Activated CD4-positive, alpha-beta T cell treated with anti-CD3 and anti-CD28 coated beads, Interleukin-2, amount 50 U/mL, for 1 hour (primary cell): ENCODE results near the gene DROSHA.
"Not testable (repeated sequence)": the region's sequence is repeated elsewhere in the genome, so short reads cannot be mapped to it uniquely, and the experiment has no call there.

Experiments
- DNase-seq: peaks from one replicate; pipeline ENCODE4 v3.0.0-alpha.2; 2020

DROSHA gene

GRCh38 chr5:31531888-31532547 is at the start of gene DROSHA, which contains the start of gene C5orf22:
TSS of gene DROSHA (minus strand) at chr5:31532093. CDS start at chr5:31529059, 3,034 bp downstream.
TSS of gene C5orf22 (plus strand) at chr5:31532301. CDS start at chr5:31532393, 92 bp downstream.
- DNase-seq, result peak; percentile 90

- no peak for DNase-seq
These were observed 47.7 kb upstream of the DROSHA start for GRCh38 chr5:31579558-31579957.

GRCh38 chr5:31577438-31577837 is 45.5 kb upstream of the DROSHA start:
- DNase-seq, result no peak

GRCh38 chr5:31574772-31575171 is 42.9 kb upstream of the DROSHA start:
- no peak for DNase-seq

- no peak for DNase-seq
These were observed 41.7 kb upstream of the DROSHA start for GRCh38 chr5:31573494-31574142.

GRCh38 chr5:31569068-31569467 is 37.2 kb upstream of the DROSHA start:
- DNase-seq, result no peak

- no peak for DNase-seq
These were observed 36.5 kb upstream of the DROSHA start for GRCh38 chr5:31568302-31568835.

- DNase-seq, result not testable (repeated sequence)
These were observed 34.5 kb upstream of the DROSHA start for GRCh38 chr5:31566362-31566761.

- DNase-seq, result no peak
These were observed 31.3 kb upstream of the DROSHA start for GRCh38 chr5:31563216-31563615.

- DNase-seq, result no peak
These were observed 30.1 kb upstream of the DROSHA start for GRCh38 chr5:31561946-31562345.

GRCh38 chr5:31559942-31560341 is 28.0 kb upstream of the DROSHA start:
- no peak for DNase-seq

GRCh38 chr5:31556461-31556860 is 24.6 kb upstream of the DROSHA start:
- no peak for DNase-seq

- DNase-seq, result no peak
These were observed 22.7 kb upstream of the DROSHA start for GRCh38 chr5:31554552-31554951.

GRCh38 chr5:31553863-31554262 is 22.0 kb upstream of the DROSHA start:
- no peak for DNase-seq

- DNase-seq, result no peak
These were observed 20.0 kb upstream of the DROSHA start for GRCh38 chr5:31551878-31552277.

- not testable (repeated sequence) for DNase-seq
These were observed 17.2 kb upstream of the DROSHA start for GRCh38 chr5:31549114-31549513.

- no peak for DNase-seq
These were observed 6.0 kb upstream of the DROSHA start for GRCh38 chr5:31537851-31538250.

GRCh38 chr5:31537349-31537748 is 5.5 kb upstream of the DROSHA start:
- DNase-seq, result no peak

- no peak for DNase-seq
These were observed 5.0 kb upstream of the DROSHA start for GRCh38 chr5:31536873-31537272.

- DNase-seq, result no peak
These were observed 2.7 kb upstream of the DROSHA start for GRCh38 chr5:31534527-31535046.

- DNase-seq, result peak; percentile 11
These were observed 378 bp downstream of the DROSHA start for GRCh38 chr5:31531543-31531887.

- DNase-seq, result no peak
These were observed 1.2 kb downstream of the DROSHA start for GRCh38 chr5:31530541-31531265.

GRCh38 chr5:31523041-31523440 is 8.9 kb downstream of the DROSHA start:
- DNase-seq, result no peak

GRCh38 chr5:31516802-31517201 is 15.1 kb downstream of the DROSHA start:
- no peak for DNase-seq
